Measurements from ENCODE around the gene TMEM95. TPM values are rescaled to one million over a fixed set of nuclear protein-coding genes. Genes with fewer than 3 reads are reported as not detected.
A peak's percentile ranks its signal among the peaks of the same experiment; 100 is the strongest.

Gene TMEM95
- total and polyA plus RNA-seq, 11 donors = not detected

GRCh38 chr17:7355573-7355972, 617 bp downstream of the TMEM95 start:
- DNase-seq = no peak
- Histone ChIP-seq H3K4me1 (peaks cover 0 to 48% (median 26%) of the 10 kb centered on the region in 12 donors), H3K4me3 (no peak overlapping the region), H3K27ac (peak overlapping the region in 4 of 12 donors; percentile 11 to 47 (median 38)), H3K9me3 (no peaks in the 10 kb centered on the region), H3K27me3 (no peaks in the 10 kb centered on the region), H3K36me3 (no peaks in the 10 kb centered on the region)
- TF ChIP-seq, protein P1, sequence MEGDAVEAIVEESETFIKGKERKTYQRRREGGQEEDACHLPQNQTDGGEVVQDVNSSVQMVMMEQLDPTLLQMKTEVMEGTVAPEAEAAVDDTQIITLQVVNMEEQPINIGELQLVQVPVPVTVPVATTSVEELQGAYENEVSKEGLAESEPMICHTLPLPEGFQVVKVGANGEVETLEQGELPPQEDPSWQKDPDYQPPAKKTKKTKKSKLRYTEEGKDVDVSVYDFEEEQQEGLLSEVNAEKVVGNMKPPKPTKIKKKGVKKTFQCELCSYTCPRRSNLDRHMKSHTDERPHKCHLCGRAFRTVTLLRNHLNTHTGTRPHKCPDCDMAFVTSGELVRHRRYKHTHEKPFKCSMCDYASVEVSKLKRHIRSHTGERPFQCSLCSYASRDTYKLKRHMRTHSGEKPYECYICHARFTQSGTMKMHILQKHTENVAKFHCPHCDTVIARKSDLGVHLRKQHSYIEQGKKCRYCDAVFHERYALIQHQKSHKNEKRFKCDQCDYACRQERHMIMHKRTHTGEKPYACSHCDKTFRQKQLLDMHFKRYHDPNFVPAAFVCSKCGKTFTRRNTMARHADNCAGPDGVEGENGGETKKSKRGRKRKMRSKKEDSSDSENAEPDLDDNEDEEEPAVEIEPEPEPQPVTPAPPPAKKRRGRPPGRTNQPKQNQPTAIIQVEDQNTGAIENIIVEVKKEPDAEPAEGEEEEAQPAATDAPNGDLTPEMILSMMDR (IDR thresholded peaks at IDR 0.05) = no peak
- TF ChIP-seq POLR2A (IDR thresholded peaks at IDR 0.05) = no peak
- intact Hi-C loops (cut with DNase I) = loop anchor here (2.0 to 10.0 kb wide), 13 partner anchors 37 to 329 kb away; partner anchors contain the start of genes FGF11 (in 5 of the 10), TMEM102 (in 5 of the 10), PLSCR3 (in 4 of the 10) and MPDU1 (in 2 of the 10)
- ATAC-seq = no peak
- 71 to 83% (median 78%) methylated on average over 8 of the region's 8 CpGs for WGBS, 4 donors

DNA sequence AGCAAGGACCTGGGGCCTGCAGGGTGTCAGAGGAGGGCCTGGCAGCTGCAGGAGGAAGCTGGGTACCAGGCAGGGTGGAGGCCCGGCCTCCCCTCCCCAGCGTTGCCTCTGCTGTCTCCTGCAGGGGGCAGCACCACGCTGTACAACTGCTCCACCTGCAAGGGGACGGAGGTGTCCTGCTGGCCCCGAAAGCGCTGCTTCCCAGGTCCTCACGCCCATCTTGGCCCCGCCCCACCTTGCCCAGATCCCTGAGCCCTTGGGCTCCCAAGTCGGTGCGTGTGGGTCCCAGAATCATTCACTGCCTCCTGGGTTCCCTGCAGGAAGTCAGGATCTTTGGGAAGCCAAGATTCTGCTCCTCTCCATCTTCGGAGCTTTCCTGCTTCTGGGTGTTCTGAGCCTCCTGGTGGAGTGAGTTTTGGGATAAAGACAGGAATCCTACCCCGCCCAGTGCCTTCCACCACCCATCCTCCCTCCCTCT, 1.2 kb downstream of the TMEM95 start:
- H3K36me3 ChIP-seq = no peaks in the 10 kb centered on the region
- H3K27me3 ChIP-seq = no peaks in the 10 kb centered on the region
- intact Hi-C loops (cut with DNase I) = loop anchor here (2.0 to 10.0 kb wide), 14 partner anchors 36 to 329 kb away; partner anchors contain the start of genes FGF11 (in 5 of the 10), TMEM102 (in 5 of the 10), PLSCR3 (in 4 of the 10) and SENP3 (in 3 of the 10)
- no peak overlapping the region for H3K4me3 ChIP-seq
- WGBS, 4 donors = 12 to 30% (median 18%) methylated on average over 6 to 12 of the region's 12 CpGs
- peak overlapping the region in 1 of 12 donors; percentile 47 for H3K27ac ChIP-seq
- DNase-seq (peak; percentile 74 to 92 (median 80)), ATAC-seq (peak; percentile 11 to 48 (median 16))
- TF ChIP-seq, protein P1 (IDR thresholded peaks at IDR 0.05) = peak; percentile 76 to 90 (median 84)
- no peak for TF ChIP-seq POLR2A (IDR thresholded peaks at IDR 0.05)
- H3K9me3 ChIP-seq = no peaks in the 10 kb centered on the region
- peaks cover 0 to 43% (median 25%) of the 10 kb centered on the region in 12 donors for H3K4me1 ChIP-seq

GRCh38 chr17:7356756-7357155, 1.8 kb downstream of the TMEM95 start:
- Histone ChIP-seq H3K27me3 (no peaks in the 10 kb centered on the region), H3K4me3 (no peak overlapping the region), H3K4me1 (peaks cover 0 to 41% (median 25%) of the 10 kb centered on the region in 12 donors), H3K9me3 (no peaks in the 10 kb centered on the region), H3K36me3 (no peaks in the 10 kb centered on the region), H3K27ac (peak overlapping the region in 2 of 12 donors; percentile 9 to 30)
- TF ChIP-seq, protein P1 (IDR thresholded peaks at IDR 0.05) = no peak
- TF ChIP-seq POLR2A (IDR thresholded peaks at IDR 0.05) = no peak
- ATAC-seq (no peak), DNase-seq (no peak)
- intact Hi-C loops (cut with DNase I) = loop anchor here (2.0 to 10.0 kb wide), 14 partner anchors 36 to 328 kb away; partner anchors contain the start of genes FGF11 (in 5 of the 10), TMEM102 (in 5 of the 10), PLSCR3 (in 4 of the 10) and SENP3 (in 3 of the 10)
- WGBS, 4 donors = 60 to 75% (median 64%) methylated on average over 8 of the region's 8 CpGs

GRCh38 chr17:7357381-7357780, 2.4 kb downstream of the TMEM95 start:
- Histone ChIP-seq H3K27ac (peak overlapping the region in 1 of 12 donors; percentile 9), H3K4me3 (no peak overlapping the region), H3K9me3 (no peaks in the 10 kb centered on the region), H3K27me3 (no peaks in the 10 kb centered on the region), H3K4me1 (peaks cover 0 to 40% (median 24%) of the 10 kb centered on the region in 12 donors), H3K36me3 (no peaks in the 10 kb centered on the region)
- DNase-seq = no peak
- no peak for ATAC-seq
- intact Hi-C loops (cut with DNase I) = loop anchor here (2.0 to 10.0 kb wide), 14 partner anchors 35 to 327 kb away; partner anchors contain the start of genes FGF11 (in 5 of the 10), TMEM102 (in 5 of the 10), PLSCR3 (in 4 of the 10) and SENP3 (in 3 of the 10)
- TF ChIP-seq, protein P1 (IDR thresholded peaks at IDR 0.05) = no peak
- no peak for TF ChIP-seq POLR2A (IDR thresholded peaks at IDR 0.05)
- WGBS, 4 donors = 64 to 82% (median 68%) methylated on average over 2 of the region's 2 CpGs

All from heart left ventricle (tissue), 16 donors.